Duodenal mucosa (tissue), 2 donors: Measurements from ENCODE around the gene ITPR2.

Experiments
- H3K27ac ChIP-seq: one replicate; pipeline ENCODE4 v1.7.0; 2013; ENCODE audit warnings: low read depth, low read length
- H3K27me3 ChIP-seq, 2 donors: one replicate each; pipeline ENCODE4 v1.7.0; 2013; ENCODE audit warnings: low read length in 2 of 2, control low read depth in 1 of 2; ENCODE audit not compliant: insufficient read depth in 2 of 2, control insufficient read depth in 1 of 2
- H3K36me3 ChIP-seq, 2 donors: one replicate each; pipeline ENCODE4 v1.7.0; 2013; ENCODE audit warnings: low read length in 2 of 2, control low read depth in 1 of 2; ENCODE audit not compliant: insufficient read depth in 2 of 2, control insufficient read depth in 1 of 2
- H3K4me1 ChIP-seq, 2 donors: one replicate each; pipeline ENCODE4 v1.7.0; 2013; ENCODE audit warnings: low read length in 2 of 2, control low read depth in 1 of 2; ENCODE audit not compliant: insufficient read depth in 2 of 2, control insufficient read depth in 1 of 2
- H3K4me3 ChIP-seq, 2 donors: one replicate each; pipeline ENCODE4 v1.7.0; 2013; ENCODE audit warnings: low read length in 2 of 2, low read depth in 1 of 2
- H3K9ac ChIP-seq, 2 donors: one replicate each; pipeline ENCODE4 v1.7.0; 2013; ENCODE audit warnings: low read length in 2 of 2, low read depth in 1 of 2
- H3K9me3 ChIP-seq, 2 donors: one replicate each; pipeline ENCODE4 v1.7.0; 2013; ENCODE audit warnings: low read length in 2 of 2, control low read depth in 1 of 2; ENCODE audit not compliant: control insufficient read depth in 1 of 2

The ITPR2 gene

GRCh38 chr12:26546535-26547314, 286.3 kb downstream of the ITPR2 start:
- H3K36me3 ChIP-seq, result peaks cover 0 to 6% of the 10 kb centered on the region in 2 donors
- no peak overlapping the region for H3K4me3 ChIP-seq
- no peaks in the 10 kb centered on the region for H3K27me3 ChIP-seq
- H3K9me3 ChIP-seq, result no peaks in the 10 kb centered on the region
- H3K4me1 ChIP-seq, result no peaks in the 10 kb centered on the region
- H3K9ac ChIP-seq, result no peak overlapping the region
- no peak overlapping the region for H3K27ac ChIP-seq

- no peak overlapping the region for H3K27ac ChIP-seq
- H3K4me3 ChIP-seq, result no peak overlapping the region
- no peaks in the 10 kb centered on the region for H3K27me3 ChIP-seq
- no peaks in the 10 kb centered on the region for H3K9me3 ChIP-seq
- no peak overlapping the region for H3K9ac ChIP-seq
- H3K4me1 ChIP-seq, result peaks cover 0 to 3% of the 10 kb centered on the region in 2 donors
- peaks cover 0 to 4% of the 10 kb centered on the region in 2 donors for H3K36me3 ChIP-seq
Measured at GRCh38 chr12:26539131-26539530, 293.9 kb downstream of the ITPR2 start.

- Histone ChIP-seq H3K27ac (no peak overlapping the region), H3K27me3 (no peaks in the 10 kb centered on the region), H3K4me3 (no peak overlapping the region), H3K36me3 (peaks cover 0 to 4% of the 10 kb centered on the region in 2 donors), H3K4me1 (peaks cover 0 to 3% of the 10 kb centered on the region in 2 donors), H3K9ac (no peak overlapping the region), H3K9me3 (no peaks in the 10 kb centered on the region)
Measured at GRCh38 chr12:26537651-26538050, 295.3 kb downstream of the ITPR2 start.

GRCh38 chr12:26537126-26537525, 295.9 kb downstream of the ITPR2 start:
- Histone ChIP-seq H3K4me1 (peaks cover 0 to 3% of the 10 kb centered on the region in 2 donors), H3K27me3 (no peaks in the 10 kb centered on the region), H3K27ac (no peak overlapping the region), H3K9me3 (no peaks in the 10 kb centered on the region), H3K9ac (no peak overlapping the region), H3K4me3 (no peak overlapping the region), H3K36me3 (peaks cover 0 to 4% of the 10 kb centered on the region in 2 donors)

- Histone ChIP-seq H3K36me3 (peaks cover 0 to 4% of the 10 kb centered on the region in 2 donors), H3K9ac (no peak overlapping the region), H3K27me3 (no peaks in the 10 kb centered on the region), H3K4me3 (no peak overlapping the region), H3K4me1 (peaks cover 0 to 3% of the 10 kb centered on the region in 2 donors), H3K9me3 (no peaks in the 10 kb centered on the region), H3K27ac (no peak overlapping the region)
Measured at GRCh38 chr12:26535826-26536225, 297.2 kb downstream of the ITPR2 start.

GRCh38 chr12:26534071-26534470, 298.9 kb downstream of the ITPR2 start:
- no peaks in the 10 kb centered on the region for H3K27me3 ChIP-seq
- no peaks in the 10 kb centered on the region for H3K9me3 ChIP-seq
- H3K4me1 ChIP-seq, result no peaks in the 10 kb centered on the region
- H3K36me3 ChIP-seq, result no peaks in the 10 kb centered on the region
- H3K4me3 ChIP-seq, result no peak overlapping the region
- no peak overlapping the region for H3K9ac ChIP-seq
- no peak overlapping the region for H3K27ac ChIP-seq

GRCh38 chr12:26533211-26533610, 299.8 kb downstream of the ITPR2 start:
- no peaks in the 10 kb centered on the region for H3K36me3 ChIP-seq
- H3K4me3 ChIP-seq, result no peak overlapping the region
- H3K4me1 ChIP-seq, result no peaks in the 10 kb centered on the region
- H3K27ac ChIP-seq, result no peak overlapping the region
- no peaks in the 10 kb centered on the region for H3K9me3 ChIP-seq
- H3K27me3 ChIP-seq, result no peaks in the 10 kb centered on the region
- no peak overlapping the region for H3K9ac ChIP-seq

- Histone ChIP-seq H3K27me3 (no peaks in the 10 kb centered on the region), H3K36me3 (peaks cover 0 to 3% of the 10 kb centered on the region in 2 donors)
Measured at GRCh38 chr12:26530461-26530860, 302.5 kb downstream of the ITPR2 start.

GRCh38 chr12:26528943-26529342, 304.1 kb downstream of the ITPR2 start:
- no peak overlapping the region for H3K9ac ChIP-seq
- H3K9me3 ChIP-seq, result peaks cover 12 to 13% of the 10 kb centered on the region in 2 donors
- H3K4me3 ChIP-seq, result no peak overlapping the region
- H3K27me3 ChIP-seq, result no peaks in the 10 kb centered on the region
- H3K27ac ChIP-seq, result no peak overlapping the region
- H3K36me3 ChIP-seq, result peaks cover 0 to 5% of the 10 kb centered on the region in 2 donors
- H3K4me1 ChIP-seq, result peaks cover 2 to 3% of the 10 kb centered on the region in 2 donors

More at GRCh38 chr12:26530461-26530860, 302.5 kb downstream of the ITPR2 start:
- Histone ChIP-seq H3K27ac (no peak overlapping the region), H3K9me3 (peaks cover 5 to 6% of the 10 kb centered on the region in 2 donors), H3K4me1 (no peaks in the 10 kb centered on the region), H3K4me3 (no peak overlapping the region), H3K9ac (no peak overlapping the region)

GRCh38 chr12:26527682-26528081, 305.3 kb downstream of the ITPR2 start:
- Histone ChIP-seq H3K9me3 (peaks cover 12 to 13% of the 10 kb centered on the region in 2 donors), H3K4me3 (no peak overlapping the region), H3K27me3 (no peaks in the 10 kb centered on the region), H3K27ac (no peak overlapping the region), H3K4me1 (peaks cover 8 to 13% of the 10 kb centered on the region in 2 donors), H3K36me3 (peaks cover 0 to 5% of the 10 kb centered on the region in 2 donors), H3K9ac (no peak overlapping the region)
